K562 (cell line): ENCODE data around the gene ACSF3.

Experiments
- CREB1 ChIP-seq, 2 experiments: sonication (generic) in 1 of 2; formaldehyde crosslinking in 1 of 2; IDR thresholded peaks; 2 replicates each; pipeline versions ENCODE4 v1.6.1 to v1.8.0; 2012 to 2022; ENCODE audit warnings: inconsistent platforms in 1 of 2, mild to moderate bottlenecking in 1 of 2, missing genetic modification reagents in 1 of 2, moderate library complexity in 1 of 2
- CREB3 ChIP-seq: fragments of 450-650 bp; conservative IDR thresholded peaks from 2 replicates; pipeline ENCODE4 v1.6.1; 2016; ENCODE audit warnings: missing genetic modification characterization, low read depth, mild to moderate bottlenecking, missing compliant biosample characterization, moderate library complexity
- CTCF ChIP-seq, 3 experiments: IDR thresholded peaks in 2 of 3; conservative IDR thresholded peaks in 1 of 3; 2 replicates each; pipeline ENCODE4 v1.5.1; 2011 to 2012; ENCODE audit warnings: low read length in 3 of 3, mild to moderate bottlenecking in 3 of 3, control low read depth in 2 of 3, improper control_type of control experiment in 1 of 3, inconsistent platforms in 1 of 3, low read depth in 1 of 3, mixed read lengths in 1 of 3, moderate library complexity in 1 of 3; ENCODE audit not compliant: insufficient read depth in 2 of 3
- E2F1 ChIP-seq: sonication (generic); formaldehyde crosslinking; IDR thresholded peaks from 2 replicates; pipeline ENCODE4 v1.8.1; 2023; ENCODE audit warnings: mild to moderate bottlenecking, missing genetic modification reagents, moderate library complexity
- E2F4 ChIP-seq: sonication (generic); formaldehyde crosslinking; IDR thresholded peaks from 2 replicates; pipeline ENCODE4 v1.8.0; 2022; ENCODE audit warnings: mild to moderate bottlenecking, low read depth, missing genetic modification reagents
- E2F8 ChIP-seq: fragments of 450-650 bp; IDR thresholded peaks from 2 replicates; pipeline ENCODE4 v1.7.1; 2018; ENCODE audit warnings: mild to moderate bottlenecking, low read depth; ENCODE audit not compliant: partially characterized antibody
- FOXO4 ChIP-seq: fragments of 450-650 bp; formaldehyde crosslinking; IDR thresholded peaks from 2 replicates; pipeline ENCODE4 v1.4.0; 2020; ENCODE audit warnings: mild to moderate bottlenecking, moderate library complexity
- GABPA ChIP-seq: fragments of 200-800 bp; sonication (Bioruptor generic); conservative IDR thresholded peaks from 2 replicates; pipeline ENCODE4 v1.6.1; 2016; ENCODE audit warnings: low read depth, missing genetic modification characterization, missing compliant biosample characterization
- KLF1 ChIP-seq: fragments of 450-650 bp; IDR thresholded peaks from 2 replicates; pipeline ENCODE4 v1.6.1; 2016; ENCODE audit warnings: missing genetic modification characterization, missing compliant biosample characterization
- NR3C1 ChIP-seq: sonication (generic); formaldehyde crosslinking; IDR thresholded peaks from 2 replicates; pipeline ENCODE4 v1.8.1; 2022; ENCODE audit warnings: missing genetic modification reagents
- POLR2AphosphoS5 ChIP-seq: IDR thresholded peaks from 2 replicates; pipeline ENCODE4 v1.6.1; 2011; ENCODE audit warnings: mild to moderate bottlenecking, low read depth, low read length, moderate library complexity; ENCODE audit not compliant: control insufficient read depth, insufficient read depth
- ZNF830 ChIP-seq: fragments of 250-450 bp; sonication (Bioruptor Pico); IDR thresholded peaks from 2 replicates; pipeline ENCODE4 v1.5.0; 2021; ENCODE audit warnings: mild to moderate bottlenecking

- TF ChIP-seq E2F1 (CRISPR knock-in tag) = no peak
- TF ChIP-seq E2F4 (CRISPR knock-in tag) = no peak
- no peak for TF ChIP-seq POLR2AphosphoS5
- TF ChIP-seq CREB1 (IDR thresholded peaks at IDR 0.05) = no peak
- no peak for TF ChIP-seq CREB1 (CRISPR knock-in tag; IDR thresholded peaks at IDR 0.05)
- no peak for TF ChIP-seq CTCF (IDR thresholded peaks at IDR 0.05 in 2 of 3, conservative IDR thresholded peaks at IDR 0.05 in 1 of 3; ENCODE audit: insufficient read depth in 2 of 3, low read depth in 1 of 3, low read length in 3 of 3)
- no peak for TF ChIP-seq KLF1 (tag)
- TF ChIP-seq ZNF830 (CRISPR knock-in tag) = no peak
- no peak for TF ChIP-seq GABPA (tag)
- TF ChIP-seq E2F8 = no peak
- no peak for TF ChIP-seq CREB3 (tag)
- TF ChIP-seq NR3C1 = no peak
- TF ChIP-seq FOXO4 (CRISPR knock-in tag) = no peak
Observed at GRCh38 chr16:89119166-89119621, 25.5 kb downstream of the ACSF3 start.
